HG03196 (cell line): ENCODE data around the gene KMT2B.
A peak's percentile ranks its signal among the peaks of the same experiment; 100 is the strongest.

Source experiments
- ATAC-seq: cut with Tn5 transposase; IDR thresholded peaks from one replicate; pipeline ENCODE4 v1.9.1; 2021; ENCODE audit not compliant: unreplicated experiment

KMT2B gene

DNA sequence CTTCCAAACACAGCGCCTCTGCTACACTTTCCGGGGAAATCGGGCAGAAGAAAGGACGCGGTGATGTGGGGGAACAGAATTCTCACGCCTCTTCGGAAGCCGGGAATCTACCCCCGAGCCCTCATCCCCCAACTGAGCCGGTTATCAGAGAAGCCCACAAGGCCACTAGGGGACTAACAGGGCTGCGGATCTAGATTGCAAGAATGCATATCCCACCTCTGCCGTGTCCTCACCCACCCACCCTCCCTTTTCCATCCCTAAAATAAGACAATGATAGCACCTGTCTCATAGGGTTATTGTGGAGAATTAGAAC is 23.4 kb downstream of the KMT2B start:
- no peak for ATAC-seq

DNA sequence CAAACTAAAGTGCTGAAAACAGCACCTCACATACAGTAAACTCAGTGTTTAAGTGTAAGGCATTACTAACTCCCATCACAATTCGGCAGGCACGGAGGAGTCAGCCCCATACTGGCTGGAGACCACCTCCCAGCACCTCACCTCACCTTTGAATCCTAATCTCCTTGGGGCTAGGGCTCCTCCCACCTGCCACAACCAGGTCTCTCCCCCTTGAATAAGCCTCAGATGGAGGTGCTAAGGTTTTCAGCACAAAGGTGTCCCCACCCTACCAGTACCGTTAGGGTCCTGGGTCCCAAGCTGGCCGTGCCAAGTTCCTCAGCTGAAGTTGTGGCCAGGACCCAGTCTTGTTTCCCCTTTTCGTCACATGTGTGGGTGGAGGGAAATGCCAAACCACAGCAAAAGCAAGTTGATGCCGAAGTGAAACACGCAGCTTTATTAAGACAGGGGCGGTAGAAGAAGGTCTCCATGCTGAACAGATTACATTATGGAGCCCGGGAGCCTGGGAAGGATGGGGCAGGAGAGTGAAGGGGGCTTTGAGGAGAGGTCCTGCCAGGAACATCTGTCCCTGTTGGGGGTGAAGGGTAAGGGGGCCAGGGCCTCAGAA is 24.4 kb downstream of the KMT2B start, which contains the start of gene IGFLR1:
Gene IGFLR1 (minus strand): TSS at position 332 of the 604 bp plus-strand sequence. CDS start 1,272 bp downstream, outside the sequence.
- no peak for ATAC-seq

DNA sequence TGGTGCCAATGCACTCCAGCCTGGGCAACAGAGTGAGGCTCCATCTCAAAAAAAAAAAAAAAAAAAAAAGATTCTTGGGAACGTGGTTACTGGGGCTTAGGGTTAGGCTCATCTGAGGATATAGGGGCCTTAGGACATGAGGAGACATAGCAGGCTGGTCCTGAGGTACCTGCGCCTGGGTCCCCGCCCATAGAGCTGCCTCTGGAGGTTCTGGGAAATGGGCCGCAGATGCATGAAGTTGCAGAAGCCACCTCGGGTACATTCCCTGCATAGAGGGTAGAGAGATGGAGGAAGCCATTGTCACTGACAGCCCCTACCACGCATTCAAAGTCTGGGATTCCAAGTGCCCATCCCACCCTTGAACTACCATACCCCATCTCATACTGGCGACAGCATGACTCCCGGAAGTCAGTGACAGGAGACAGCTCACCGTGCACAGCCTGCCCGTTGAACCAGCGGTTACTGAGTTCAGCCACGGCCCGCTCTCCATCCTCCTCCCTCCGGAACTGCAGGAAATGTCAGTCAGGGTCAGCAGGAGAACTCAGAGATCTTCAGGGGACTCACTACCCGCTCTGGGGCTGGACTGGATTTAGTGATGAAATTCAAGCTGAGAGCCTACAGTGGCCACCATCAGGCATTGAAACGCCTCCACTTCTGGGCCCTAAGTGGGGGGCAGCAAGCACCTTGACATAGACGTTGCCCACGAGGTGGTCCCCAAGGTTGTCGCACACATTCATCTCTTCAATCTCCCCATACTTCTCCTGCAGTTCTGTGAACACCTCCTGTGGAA is 26.0 kb downstream of the KMT2B start:
- ATAC-seq: no peak

DNA sequence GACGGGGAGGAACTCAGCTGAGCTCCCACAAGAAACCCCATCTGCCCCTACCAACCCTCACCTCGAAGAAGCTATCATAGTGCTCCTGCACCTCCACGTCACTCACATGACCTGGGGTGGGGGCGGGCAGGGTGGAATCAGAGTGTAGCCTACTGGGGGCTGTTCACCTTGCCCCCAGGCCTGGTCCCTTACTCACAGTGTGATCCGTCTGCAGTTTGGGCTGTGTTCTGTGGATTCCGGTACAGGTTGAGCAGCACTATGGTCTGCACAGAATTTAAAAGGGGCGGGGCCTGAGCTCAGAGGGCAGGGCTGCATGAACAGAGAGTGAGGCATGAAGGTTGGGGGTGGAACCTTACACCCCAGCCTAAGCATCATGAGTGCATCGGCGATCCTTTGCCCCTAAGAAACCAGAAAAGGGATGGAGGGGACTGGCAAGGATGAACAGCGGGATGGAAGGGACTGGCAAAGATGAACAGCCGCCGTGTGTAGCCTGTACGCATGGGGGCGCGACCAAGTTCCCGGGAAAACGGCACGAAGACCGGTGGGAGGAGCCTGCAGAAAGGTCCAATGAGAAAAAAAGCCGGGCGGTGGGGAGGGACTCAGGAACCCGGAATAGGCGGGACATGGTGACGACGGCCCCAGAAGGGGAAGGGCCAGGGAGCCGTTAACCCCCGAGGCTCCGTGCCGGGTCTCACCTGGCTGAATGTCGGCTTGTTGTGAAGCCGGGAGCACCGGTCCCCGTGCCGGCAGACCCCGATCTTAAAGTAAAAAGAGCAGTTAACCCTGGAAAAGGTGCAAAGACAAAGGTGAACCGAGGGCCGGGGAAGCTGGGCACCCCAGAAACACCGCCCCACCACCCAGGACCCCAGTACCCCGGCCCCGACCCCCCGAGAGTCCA is 26.9 kb downstream of the KMT2B start:
- peak; percentile 29 for ATAC-seq

DNA sequence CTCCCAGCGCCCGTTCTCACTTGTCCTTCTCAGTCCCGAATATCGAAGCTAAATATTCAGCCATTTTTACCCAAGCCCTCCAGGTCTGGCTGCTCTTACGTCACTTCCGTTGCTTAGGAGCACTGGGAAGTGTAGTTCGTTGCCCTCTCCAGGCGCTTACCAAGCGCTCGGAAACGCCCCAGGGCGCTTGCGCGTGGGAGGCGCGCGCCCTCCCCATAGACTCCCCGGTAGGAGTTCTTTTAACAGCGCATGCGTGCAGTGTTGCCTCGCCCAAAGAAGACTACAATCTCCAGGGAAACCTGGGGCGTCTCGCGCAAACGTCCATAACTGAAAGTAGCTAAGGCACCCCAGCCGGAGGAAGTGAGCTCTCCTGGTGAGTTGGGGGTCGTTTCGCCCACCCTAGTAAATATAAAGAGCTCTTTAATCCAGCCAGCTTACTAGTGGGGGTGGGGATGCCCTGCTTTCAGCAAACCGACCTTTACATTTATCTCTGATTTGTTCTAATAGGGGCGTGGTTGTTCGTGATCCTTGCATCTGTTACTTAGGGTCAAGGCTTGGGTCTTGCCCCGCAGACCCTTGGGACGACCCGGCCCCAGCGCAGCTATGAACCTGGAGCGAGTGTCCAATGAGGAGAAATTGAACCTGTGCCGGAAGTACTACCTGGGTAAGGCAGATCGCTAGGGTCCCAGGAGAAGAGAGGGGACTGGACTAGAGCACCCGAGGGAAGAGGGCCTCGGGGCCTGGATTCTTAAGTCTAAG is 27.7 kb downstream of the KMT2B start, which contains the start of the genes PSENEN and U2AF1L4:
Gene PSENEN (plus strand): TSS at position 324 of the 759 bp plus-strand sequence. CDS start 280 bp downstream, at position 604.
Gene U2AF1L4 (minus strand): TSS at position 91 of the 759 bp plus-strand sequence. CDS start 27 bp downstream, at position 64.
- ATAC-seq: peak; percentile 34

DNA sequence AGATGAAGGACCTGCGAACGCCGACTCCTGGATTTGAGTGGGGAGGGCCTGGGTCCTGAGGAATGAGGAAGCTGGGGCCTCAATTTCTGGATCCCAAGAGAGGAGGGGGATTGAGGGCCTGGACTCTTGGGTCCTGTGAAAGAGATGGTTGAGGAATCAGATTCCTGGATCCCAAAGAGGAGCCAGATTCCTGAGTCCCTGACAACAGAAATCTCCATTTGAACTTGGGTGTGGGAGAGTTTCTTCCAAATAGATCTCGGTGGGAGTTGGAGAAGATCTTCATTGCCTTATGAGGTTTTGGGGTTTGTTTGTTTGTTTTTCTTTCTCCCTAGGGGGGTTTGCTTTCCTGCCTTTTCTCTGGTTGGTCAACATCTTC is 28.3 kb downstream of the KMT2B start:
- no peak for ATAC-seq

DNA sequence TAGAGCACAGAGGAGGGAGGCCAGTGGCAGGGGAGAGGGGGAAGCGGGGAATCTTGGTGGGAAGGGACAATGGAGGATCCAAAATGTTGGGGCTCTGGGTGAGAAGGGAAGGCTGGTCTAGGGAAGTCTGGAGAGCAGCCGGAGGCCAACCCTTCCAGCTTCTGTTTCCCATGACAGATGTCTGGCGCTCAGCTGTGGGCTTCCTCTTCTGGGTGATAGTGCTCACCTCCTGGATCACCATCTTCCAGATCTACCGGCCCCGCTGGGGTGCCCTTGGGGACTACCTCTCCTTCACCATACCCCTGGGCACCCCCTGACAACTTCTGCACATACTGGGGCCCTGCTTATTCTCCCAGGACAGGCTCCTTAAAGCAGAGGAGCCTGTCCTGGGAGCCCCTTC is 28.7 kb downstream of the KMT2B start:
- ATAC-seq: no peak

DNA sequence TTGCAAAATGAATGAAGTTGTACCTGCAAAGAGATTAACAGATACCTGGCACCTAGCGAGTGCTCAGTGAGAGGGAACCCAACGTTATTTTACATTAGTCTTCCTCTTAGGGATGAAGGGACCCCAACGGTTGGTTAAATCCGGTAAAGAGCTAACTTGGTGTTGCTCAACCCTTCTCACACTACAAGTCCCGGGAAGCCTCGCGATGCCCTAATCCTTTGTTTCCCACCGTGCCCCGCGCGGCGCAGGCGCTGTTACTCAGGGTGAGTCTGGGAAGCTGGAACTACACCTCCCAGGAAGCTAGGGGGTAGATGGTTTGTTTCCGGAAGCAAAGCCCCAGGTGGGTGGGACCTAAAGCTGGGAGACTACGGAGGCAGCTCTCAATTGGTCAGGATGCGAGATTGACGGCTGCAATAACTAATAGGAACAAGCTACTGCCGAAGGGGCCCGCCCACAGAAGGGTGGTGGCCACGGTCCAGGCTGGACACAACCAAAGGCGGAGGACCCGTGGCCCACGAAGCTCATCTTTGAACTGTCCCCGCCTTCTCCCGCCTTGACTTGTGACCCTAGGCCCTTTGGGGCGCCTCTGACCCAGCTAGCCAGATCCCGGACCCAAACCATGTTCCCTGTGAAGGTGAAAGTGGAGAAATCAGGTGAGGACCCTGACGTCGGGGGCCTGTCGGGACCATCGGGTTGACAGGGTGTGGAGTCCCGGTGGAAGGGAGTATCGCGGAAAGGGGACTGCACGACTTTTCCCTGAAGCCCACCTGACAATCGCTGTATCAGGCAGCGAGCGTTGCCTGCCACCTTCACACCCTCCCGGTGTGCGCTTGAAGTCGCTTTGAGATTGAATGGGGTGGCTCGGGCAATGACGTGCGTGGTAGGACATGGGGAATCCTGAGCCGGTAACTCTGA is 30.6 kb downstream of the KMT2B start, which contains the start of gene LIN37:
Gene LIN37 (plus strand): TSS at position 471 of the 915 bp plus-strand sequence. CDS start 149 bp downstream, at position 620.
- ATAC-seq: peak; percentile 60

DNA sequence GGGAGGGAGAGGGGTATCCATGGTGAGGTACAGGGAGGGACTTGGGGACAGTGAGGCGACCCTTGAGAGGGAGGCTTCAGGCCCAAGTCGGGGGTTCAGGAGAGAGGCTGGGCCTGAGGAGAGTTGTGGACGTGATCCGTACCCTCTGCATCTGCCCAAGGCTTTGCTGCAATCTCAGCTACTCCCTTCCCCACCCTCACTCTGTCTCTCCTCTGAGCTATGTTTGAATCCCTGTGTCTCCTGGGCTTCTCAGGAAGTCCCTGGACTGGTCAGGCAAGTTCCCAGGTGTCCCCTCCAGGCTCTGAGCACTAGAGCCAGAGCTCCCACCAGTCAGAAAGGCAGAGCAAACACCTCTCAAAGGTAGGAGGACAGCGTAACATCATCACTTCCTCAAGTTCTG is 32.4 kb downstream of the KMT2B start:
- ATAC-seq: no peak

DNA sequence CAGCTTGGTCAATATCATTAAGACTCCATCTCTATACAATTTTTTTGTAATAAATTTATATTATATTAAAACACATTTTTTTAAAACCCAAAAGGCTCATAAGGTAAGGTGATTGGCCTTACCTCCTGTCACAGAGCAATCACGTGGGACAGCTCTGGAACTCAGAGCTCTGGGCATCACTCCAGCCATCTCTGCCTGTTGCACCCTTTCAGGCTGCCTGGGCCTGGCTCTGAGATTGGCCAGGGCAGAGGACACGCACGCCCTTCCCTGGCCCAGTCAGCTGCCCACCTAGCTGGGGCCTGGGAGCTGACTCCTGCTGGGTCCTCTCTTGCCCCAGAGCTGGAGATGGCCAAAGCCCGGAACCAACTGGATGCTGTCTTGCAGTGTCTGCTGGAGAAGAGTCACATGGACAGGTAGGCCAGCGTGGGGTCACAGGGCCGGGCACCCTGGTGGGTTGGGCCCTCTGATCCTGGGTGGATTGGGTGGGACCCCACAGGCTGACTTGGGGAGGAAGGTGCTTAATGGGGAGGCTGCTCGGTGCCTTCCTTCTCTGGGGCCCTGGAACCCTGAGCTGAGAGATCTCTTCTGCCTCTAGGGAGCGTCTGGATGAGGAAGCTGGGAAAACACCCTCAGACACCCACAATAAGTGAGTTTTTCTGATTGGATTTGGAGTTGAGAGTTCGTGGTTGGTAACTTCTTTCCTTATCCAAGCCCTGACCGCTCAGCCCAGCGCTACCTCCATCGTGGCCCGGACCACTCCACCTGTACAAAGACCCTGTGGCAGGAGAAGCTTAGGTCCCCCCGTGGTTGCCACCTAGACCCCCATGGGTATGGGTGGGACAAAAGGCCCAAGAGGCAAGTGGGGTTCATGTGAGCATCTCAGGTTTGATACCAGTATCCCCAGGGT is 34.3 kb downstream of the KMT2B start:
- ATAC-seq: no peak

DNA sequence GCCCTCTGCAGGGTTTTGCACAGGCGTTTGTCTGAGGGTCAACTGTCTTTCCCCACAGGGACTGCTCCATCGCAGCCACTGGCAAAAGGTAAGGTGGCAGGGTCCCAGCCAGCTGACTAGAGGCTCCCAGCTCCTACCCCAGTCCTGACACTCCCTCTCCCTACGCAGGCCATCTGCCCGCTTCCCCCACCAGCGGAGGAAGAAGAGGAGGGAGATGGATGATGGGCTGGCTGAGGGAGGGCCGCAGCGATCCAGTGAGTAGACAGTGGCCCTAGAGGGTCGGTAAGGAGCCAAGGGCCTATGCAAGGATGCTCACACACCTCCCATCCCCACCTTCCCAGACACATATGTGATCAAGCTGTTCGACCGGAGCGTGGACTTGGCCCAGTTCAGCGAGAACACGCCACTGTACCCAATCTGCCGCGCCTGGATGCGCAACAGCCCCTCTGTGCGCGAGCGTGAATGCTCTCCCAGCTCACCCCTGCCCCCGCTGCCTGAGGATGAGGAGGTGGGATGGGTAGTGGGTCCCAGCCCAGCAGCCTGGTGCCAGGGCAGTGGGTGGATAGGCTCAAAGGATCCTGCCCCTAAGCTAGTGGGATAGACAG is 35.0 kb downstream of the KMT2B start:
- no peak for ATAC-seq

DNA sequence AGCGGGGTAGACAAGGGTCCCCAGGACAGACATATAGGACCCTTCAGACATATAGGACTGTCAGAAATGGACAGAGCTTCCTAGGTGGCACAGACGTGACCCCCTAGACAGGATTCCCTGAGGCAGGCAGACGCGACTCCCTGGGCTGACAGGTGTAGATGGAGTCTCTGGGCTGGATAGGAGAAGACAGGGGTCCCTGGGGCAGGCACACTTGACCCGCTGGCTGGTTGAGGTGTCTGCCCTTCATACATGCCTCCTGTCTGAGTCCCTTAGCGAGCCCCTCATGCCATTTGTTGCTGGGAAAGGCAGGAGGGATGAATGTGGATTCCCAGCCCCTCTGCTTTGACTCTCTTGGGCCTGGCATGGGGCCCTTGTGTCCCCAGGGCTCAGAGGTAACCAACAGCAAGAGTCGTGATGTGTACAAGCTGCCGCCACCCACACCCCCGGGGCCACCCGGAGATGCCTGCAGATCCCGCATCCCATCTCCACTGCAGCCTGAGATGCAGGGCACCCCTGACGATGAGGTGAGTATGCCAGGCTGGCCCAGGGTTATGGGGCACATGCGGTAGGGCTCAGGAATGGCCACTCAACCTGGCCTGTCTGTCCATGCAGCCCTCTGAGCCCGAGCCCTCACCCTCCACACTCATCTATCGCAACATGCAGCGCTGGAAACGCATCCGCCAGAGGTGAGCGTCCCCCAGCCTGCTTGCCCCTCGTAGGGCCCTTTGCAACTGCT is 36.0 kb downstream of the KMT2B start:
- no peak for ATAC-seq

DNA sequence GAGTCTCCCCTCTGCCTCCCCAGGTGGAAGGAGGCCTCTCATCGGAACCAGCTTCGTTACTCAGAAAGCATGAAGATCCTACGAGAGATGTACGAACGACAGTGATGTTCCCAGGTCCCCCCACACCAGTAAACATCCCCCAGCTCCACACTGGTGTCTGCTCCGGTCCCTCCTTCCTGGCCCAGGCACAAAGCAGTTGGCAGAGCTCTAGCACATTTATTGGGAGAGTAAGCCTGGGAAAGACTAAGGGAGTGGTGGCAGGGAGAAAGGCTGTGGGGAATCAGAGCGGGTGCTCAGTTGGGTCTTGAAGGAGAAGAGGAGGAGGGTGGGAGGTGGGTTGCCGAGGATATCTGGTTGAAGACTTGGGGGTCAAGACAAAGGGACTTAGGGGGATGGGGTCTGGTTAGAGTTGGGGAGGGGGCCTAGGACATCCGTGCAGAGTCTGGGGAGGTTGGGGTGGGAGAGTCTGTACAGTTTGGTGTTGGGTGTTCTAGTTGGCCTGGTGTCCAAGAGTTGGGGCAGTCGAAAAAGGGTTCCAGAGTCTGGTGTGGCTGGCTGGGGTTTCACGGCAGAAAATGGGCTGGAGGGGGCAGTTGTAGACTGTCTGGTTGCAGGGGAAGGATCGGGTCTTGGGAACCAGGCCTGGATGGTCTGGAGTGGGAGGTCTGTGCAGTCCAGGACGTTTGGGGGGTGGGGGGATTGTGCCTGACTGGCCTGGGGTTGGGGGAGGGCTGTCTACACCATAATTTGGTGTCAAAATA is 36.7 kb downstream of the KMT2B start:
- no peak for ATAC-seq

DNA sequence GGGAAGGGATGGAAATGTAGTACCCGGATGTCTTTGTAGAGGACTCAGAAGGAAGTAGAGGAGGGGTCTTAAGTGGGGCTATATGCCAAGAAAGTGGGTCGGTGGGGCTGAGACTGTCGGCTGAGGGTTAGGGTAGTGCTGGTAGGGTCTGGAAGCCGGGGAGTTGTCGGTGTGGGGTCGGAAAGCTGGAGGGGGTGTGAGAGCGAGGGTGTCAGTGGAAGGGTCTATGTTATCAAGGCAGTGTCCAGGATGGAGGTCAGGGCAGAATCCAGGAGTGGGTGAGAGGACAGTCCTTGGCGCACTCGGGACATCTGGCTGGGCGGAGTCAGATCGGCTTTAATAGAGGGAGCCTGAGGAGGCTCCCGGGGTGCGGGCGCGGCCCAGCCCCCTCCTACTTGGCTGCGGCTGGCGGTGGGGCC is 37.3 kb downstream of the KMT2B start:
- no peak for ATAC-seq

DNA sequence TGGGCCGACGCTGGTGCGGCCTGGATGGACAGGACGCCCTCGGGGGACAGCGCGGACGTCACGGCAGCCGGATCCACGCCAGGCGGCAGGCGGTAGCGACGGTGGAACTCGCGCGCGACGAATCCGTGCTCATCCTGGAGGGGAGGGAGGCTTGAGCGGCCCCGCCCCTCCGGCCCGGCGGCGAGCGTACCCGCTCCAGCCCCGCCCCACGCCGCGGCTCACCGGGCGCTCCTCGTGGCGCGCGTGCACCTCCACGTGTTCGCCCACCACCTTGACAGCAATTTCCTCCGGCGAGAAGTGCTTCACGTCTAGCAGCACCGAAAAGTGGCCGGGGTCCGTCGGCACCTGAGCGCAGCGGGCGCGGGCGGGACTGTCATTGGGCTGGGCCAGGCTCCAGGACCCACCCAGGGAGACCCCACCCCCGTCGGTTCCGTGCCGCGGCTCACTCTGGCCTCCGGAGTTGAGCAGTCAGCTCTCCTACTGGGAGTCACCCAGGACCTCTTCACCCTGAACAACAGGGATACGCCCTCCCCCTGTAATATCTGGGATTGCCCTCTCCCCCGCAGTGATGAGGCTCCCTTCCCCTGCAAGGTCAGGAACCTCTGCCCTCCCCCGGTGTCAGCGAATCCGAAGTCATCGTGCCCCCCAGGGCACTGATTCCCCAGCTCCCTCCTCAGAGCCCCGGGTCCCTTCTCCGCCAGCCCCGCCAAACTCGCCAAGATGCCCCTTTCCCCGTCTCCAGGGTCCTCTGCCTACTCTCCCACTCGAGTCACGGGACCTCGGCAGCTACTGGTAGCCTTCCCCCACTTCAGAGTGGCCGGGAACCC is 38.0 kb downstream of the KMT2B start:
- ATAC-seq: no peak
